Stimulated activated CD8-positive, alpha-beta memory T cell treated with anti-CD3 and anti-CD28 coated beads, Interleukin-15, amount 100 ng/mL, for 48 hours (primary cell): ENCODE measurements around the gene RIPPLY3.
"Not testable (repeated sequence)": the region's sequence is repeated elsewhere in the genome, so short reads cannot be mapped to it uniquely, and the experiment has no call there.

ENCODE experiments used
- DNase-seq, 2 donors: peaks; one replicate each; pipeline ENCODE4 v3.0.0-alpha.2; 2020; ENCODE audit warnings: low read depth in 2 of 2

RIPPLY3 gene

DNA sequence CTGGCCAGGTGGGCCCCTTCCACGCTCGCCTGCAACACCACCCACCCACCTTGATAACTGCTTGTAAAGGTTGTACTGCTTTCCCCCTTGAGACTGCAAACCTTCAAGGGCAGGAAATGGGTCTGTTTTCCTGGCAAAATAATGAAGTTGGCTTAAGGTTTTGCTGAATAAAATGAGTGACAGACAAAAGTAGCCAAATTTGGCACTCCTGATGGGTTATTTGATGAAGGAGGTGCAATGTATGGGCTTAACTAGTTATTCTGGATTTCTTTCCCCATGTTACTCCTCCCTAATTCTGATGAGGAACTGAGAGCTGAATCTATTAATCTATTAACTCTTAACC, 25.5 kb upstream of the RIPPLY3 start:
- no peak for DNase-seq

DNA sequence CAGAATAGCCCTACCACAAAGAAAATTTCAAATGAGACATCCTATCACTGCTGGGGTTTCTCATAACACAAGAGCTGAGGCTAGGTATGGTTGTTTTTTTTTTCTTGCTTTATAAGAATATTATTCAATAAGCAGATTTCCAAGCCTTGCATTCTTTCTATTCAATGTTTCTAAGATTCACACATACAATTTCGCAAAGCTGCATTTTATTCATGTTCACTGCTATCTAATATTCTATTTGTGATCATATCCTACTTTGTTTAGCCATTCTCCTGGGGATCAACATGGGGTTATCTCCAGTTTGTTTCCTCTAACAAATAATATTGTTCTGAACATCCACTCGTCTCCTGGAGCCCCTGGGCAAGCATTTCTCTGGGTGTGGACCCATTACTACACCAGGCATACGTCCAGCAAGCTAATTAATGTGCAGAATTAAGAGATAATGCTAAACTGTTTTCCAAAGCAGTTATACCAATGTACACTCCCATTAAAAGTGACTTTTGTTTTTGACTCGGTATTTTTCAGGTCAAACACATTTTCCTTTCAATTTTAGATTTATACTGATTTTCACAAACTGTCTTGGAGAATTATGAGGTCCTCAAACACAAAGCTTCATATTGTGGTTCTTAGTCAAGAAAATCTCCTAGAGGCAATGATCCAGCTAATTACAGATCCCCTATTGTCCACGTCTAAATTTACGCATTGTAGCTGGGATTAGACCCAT, 24.4 kb upstream of the RIPPLY3 start:
- DNase-seq: no peak

DNA sequence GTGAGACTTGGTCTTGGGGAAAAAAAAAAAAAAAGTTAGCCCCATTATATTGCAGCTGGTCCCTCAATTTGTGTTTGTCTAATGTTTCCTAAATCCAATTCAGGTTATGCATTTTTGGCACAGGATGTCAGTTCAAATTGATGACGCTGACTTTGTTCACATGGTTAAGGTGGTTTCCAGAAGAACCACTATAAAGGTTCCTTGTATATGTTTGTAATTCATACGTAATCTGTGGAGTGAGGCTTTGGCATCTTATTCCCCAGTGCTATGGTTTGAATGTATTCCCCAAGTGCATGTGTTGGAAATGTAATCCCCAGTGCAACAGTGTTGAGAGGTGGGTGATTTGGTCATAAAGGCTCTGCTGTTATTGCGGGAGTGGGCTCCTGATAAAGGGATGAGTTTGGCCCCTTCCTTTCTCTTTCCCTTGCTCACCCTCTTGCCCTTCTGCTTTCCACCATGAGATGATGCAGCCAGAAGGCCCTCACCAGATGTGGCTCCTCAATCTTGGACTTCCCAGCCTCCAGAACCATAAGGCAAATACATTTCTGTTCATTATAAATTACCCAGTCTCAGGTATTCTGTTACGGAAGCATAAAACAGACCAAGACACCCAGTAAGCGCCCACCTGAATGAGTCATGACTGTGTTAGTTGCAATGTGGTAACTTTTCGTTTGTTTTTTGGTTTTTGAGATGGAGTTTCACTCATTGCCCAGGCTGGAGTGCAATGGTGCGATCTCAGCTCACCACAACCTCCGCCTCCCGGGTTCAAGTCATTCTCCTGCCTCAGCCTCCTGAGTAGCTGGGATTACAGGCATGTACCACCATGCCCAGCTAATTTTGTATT, 20.5 kb upstream of the RIPPLY3 start:
- DNase-seq: no peak

DNA sequence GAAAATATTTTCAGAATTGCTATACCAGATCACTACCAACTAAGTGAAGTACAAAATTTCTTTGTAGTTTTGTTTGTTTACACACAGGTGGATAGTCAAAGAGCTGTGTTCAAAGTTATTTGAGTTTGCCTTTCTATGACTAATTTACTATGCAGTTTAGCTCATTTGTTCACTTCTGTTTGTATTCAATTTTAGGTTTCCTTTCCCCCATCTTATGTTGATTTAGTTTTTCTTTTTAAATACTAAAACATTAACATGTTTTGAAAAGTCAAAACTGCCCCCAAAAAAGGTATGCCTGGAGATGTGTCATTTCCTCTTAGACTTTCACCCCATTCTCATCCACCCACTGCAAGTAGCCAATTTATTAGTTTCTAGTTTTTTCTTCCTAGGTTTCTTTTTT, 18.7 kb upstream of the RIPPLY3 start:
- no peak for DNase-seq

DNA sequence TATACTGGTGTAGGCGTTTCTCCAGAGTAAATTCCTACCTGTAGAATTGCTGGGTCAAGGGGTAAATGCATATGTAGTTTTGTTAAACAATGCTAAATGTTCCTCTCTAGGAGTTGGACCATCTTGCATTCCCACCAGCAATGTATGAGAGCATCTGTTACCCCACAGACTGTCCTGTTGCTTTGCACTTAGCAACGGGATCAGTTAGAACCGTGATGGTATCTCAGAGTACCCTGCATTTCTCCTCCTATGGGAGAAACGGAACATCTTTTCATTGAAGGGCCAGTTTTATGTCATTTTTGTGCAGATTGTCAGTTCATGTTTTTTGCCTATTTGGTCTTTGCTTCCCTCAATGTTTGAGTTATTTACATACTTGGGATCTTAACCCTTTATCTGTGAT, 18.0 kb upstream of the RIPPLY3 start:
- DNase-seq: no peak

DNA sequence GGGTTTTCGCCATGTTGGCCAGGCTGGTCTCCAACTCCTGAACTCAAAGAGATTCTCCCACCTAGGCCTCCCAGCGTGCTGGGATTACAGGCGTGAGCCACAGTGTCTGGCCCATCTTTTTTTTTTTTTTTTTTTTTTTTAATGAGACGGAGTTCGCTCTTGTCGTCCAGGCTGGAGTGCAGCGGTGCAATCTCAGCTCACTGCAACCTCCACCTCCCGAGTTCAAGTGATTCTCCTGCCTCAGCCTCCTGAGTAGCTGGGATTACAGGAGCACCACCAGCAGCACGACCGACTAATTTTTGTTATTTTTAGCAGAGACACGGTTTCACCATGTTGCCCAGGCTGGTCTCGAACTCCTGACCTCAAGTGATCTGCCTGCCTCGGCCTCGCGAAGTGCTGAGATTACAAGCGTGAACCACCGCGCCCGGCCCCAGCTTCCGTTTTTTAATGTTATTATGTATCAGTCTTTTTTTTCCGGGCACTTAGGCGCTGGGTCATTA, 17.3 kb upstream of the RIPPLY3 start:
- not testable (repeated sequence) for DNase-seq

DNA sequence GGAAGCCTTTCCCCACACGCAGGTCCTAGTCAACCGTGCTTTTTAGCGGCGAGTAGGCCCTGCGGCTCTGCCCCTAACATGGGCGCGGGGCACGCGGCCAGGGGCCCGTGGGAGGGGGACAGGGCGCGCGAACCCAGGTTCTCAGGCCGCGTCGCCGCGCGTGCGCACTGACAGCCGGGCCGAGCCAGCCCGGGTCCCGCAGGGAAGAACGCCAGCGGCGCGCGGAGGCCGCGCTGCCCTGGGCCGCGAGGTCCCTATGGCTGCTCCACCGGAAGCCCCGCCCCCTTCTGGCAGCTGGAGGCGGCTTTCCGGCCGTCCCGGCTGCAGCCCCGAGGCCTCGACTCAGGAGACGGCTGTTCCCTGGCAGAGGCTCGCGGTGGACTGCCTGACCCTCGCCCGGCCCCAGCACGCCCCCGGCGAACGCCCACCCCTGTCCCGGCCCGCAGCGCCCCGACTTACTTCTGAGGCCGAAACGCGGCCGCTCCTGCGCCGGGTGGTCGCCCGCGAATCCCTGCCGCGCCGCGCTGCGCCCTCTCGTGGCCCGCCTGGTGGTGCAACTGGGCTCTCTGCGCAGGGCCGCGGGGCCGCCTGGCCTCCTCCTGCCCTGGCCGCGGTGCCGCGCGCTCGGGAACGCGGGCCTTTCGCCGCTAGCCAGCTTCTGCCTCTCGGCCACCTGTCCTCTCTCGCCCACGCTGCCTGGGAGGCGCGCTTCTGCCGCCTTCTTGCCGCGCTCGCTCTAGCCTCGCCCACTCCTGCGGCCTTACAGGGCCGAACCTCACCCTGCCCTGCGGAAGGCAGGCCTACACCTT, 16.6 kb upstream of the RIPPLY3 start:
- DNase-seq: peak; percentile 87 to 88

DNA sequence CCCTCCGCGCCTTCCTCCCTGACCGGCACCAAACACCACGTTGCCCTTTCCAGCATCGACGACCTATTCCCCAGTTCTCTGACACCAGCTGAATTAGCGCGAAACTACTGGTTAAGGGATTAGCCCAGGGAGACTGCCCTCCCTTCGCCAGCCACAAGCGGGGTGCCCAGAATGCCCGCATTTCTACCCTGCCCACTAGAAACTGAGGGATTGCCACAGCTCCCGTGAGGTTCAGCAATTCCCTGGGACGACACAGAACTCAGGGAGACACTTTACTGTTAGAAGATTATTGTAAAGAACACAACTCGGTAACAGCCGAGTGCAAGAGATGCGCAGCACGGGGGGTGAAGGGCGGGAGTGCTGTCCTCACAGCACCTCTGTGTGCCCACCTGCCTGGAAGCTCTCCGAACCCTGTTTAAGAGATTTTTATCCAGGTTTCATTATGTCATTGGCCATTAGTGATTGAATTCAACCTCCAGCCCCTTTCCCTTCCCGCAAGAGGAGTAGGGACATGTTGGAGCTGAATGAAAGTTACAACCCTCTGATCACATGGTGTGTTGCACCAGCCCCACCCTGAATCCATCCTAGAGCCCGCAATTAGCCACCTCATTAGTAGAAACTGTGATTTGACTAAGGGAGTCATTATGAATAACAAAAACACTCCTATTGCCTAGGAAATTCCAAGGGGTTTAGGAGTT, 15.8 kb upstream of the RIPPLY3 start:
- DNase-seq: no peak

DNA sequence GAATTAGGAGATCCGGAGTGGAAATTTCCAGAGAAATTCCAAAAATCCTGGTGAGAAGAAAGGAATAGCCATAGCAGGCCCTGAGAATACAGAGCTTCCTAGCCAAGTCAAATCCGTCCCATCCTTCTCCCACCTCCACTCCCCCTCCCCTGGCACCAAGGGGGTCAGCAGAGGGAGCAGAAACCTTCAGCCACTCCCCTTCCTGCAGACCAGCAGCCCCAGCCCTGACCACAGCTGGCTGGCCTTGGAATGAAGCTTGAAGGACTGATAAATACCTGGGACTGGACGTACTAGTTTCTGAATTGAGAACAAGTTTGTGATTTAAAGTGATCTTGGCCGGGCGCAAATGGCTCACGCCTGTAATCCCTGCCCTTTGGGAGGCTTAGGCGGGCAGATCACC, 13.8 kb upstream of the RIPPLY3 start:
- no peak for DNase-seq

DNA sequence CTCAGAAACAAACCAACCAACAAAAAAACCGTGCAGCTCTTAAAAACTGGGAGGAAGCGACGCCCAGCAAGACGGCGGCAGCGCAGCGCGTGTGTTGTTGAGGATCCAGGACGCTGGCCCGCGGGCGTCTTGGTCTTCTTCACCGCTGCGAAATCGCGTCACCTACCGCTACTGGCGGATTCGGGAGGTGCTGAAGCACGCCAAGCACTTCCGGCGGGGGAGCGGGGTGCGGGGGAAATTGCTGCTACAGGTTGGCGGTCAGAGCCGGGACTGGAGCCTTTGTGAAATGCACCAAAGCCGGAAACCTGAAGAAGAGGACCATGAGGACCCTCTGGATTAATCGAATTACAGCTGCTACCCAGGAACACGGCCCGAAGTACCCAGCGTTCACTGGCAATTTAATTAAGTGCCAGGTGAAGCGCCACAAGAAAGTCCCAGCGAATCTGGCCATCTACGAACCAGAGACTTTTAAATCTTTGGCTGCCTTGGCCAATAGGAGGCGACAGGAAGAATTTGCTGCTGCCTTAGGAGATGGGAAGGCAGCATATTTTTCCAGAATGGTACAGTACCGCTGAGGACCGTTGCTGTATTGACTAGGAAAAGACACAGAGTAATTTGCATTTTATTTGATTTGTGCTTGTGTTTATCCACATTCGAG, 11.9 kb upstream of the RIPPLY3 start:
- no peak for DNase-seq

DNA sequence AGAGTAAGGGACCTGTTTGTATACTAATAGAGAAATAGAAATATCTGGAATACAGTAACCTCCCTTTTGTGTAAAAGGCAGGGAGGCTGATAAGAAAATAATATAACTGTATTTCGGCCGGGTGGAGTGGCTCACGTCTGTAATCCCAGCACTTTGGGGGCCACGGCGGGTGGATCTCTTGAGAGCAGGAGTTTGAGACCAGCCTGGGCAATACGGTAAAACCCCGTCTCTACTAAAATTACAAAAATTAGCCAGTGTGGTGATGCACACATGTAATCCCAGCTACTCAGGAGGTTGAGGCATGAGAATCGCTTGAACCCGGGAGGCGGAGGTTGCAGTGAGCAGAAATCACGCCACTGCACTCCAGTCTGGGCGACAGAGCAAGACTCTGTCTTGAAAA, 11.2 kb upstream of the RIPPLY3 start:
- not testable (repeated sequence) for DNase-seq

DNA sequence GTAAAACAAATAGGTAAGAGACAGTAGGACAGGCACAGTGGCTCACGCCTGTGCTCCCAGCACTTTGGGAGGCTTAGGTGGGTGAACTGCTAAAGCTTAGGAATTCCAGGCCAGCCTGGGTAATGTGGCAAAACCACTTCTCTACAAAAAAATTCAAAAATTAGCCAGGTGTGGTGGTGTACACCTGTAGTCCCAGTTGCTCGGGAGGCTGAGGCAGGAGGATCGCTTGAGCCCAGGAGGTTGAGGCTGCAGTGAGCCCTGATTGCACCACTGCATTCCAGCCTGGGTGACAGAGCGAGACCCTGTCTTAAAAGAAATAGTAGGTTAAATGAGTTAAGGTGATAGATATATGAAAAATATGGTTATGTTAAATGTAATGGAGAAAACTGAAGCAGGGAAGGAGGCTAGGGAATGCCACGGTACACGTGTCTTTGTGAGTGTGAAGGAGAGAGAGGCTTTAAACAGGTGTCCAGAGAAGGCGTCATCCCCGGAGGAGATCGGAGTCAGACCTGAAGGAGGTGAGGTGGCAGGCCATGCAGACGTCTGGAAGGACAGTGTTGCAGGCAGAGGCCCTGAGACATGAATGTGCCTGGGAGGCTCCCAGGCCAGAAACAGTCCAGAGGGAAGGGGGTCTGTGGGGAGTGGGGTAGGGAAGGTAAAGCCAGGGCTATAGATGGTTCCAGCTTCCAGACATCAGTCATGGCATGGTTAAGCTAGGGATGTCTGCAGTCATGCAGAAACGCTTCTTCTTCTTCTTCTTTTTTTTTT, 7.2 kb upstream of the RIPPLY3 start:
- no peak for DNase-seq

DNA sequence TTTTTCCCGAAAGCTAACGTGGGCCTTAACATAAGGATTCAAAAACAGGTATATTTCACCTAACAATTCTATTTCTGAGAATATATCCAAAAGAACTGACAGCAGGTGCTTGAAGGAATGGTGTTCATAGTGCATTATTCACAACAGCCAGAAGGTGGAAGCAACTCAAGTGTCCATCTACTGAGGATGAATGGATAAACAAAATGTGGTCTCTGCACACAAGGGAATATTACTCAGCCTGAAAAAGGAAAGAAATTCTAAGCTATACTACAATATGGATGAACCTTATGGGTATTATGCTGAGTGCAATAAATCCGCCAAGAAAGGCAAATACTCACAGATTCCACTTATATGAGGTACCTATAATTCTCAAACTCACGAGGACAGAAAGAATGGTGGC, 6.1 kb upstream of the RIPPLY3 start:
- DNase-seq: no peak

DNA sequence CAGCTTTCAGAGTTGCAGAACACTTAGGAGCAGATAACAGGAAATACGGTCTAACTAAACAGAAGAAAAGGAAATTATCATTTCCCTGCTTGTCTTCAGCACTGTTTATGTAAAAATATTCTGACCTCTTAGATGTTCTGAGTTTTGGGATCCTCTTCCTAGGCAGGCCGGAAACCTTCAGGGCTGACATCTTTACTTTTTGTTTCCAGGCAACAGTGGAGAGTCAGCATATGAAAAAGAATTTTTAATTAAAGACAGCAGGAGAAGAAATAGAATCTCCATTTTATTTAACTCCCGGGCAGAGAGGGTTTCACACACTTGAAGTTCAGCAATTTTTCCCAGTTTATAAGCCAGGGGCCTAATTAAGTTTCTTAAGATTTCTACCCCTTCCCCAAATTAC, 5.1 kb upstream of the RIPPLY3 start:
- DNase-seq: no peak

DNA sequence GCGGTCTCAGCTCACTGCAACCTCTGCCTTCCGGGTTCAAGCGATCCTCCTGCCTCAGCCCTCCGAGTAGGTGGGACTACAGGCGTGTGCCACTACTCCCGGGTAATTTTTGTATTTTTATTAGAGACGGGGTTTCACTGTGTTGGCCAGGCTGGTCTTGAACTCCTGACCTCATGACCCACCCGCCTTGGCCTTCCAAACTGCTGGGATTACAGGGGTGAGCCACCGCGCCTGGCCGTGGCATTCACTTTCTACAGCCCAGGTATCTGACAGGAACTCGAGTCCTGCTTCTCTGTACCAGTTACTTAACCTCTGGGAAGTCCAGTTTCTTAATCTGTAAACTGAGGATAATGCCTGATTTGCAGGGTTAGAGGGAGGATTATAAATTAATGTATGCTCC, 3.7 kb upstream of the RIPPLY3 start:
- not testable (repeated sequence) for DNase-seq

DNA sequence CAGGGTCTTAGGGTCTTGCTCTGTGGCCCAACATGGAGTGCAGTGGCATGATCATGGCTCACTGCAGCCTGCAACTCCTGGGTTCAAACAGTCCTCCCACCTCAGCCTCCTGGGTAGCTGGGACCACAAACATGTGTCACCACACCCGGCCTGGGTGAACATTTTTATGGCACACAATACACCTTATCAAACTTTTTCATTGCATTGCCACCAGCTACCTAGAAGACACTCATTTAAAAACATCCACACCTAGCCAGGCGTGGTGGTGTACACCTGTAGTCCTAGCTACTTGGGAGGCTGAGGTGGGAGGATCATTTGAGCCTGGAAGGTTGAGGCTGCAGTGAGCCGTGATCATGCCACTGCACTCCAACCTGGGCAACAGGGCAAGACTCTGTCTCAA, 2.6 kb upstream of the RIPPLY3 start:
- DNase-seq: not testable (repeated sequence)

DNA sequence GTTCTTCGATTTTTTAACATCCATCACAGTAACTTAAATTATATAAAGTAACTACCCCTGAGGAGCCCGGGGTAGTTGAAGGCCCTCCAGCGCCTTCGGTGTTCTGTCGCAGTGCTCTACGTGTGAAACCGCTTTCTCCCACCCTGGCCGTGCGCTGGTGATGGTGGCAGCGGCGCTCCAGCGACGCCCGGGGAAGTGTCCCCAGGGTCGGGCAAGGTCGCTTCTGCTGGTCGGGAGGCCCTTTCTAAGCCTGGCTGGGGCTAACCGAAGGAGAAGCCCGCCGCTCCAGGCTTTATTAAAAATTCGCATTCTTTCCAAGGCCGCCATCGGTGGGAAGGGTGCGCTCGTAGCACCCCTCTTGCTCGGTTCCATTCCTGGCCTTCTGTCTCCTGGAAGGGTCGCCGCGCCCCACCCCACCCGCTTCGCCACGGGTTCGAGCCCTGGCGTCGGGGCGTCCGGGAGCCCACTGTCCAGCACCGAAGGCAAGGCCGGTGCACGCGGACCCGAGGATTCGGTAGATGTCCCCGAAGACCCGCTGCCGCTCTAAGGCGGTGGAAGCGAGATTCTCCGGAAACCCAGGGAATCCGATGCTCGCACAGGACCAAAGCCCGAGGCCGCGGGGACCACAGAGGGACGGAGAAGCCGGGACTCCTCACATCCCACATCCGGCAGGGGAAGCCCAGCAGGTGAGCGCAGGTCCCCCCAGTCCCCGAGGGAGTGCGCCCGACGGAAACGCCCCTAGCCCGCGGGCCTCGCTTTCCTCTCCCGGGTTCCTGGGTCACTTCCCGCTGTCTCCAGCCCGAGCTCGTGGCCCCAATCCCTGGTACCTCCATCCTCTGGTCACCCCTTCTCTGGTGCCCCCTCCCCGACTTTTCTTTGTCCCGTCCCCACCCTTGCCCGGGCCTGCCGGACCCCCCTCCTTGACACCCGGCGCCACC, 685 bp upstream of the RIPPLY3 start:
- DNase-seq: no peak

DNA sequence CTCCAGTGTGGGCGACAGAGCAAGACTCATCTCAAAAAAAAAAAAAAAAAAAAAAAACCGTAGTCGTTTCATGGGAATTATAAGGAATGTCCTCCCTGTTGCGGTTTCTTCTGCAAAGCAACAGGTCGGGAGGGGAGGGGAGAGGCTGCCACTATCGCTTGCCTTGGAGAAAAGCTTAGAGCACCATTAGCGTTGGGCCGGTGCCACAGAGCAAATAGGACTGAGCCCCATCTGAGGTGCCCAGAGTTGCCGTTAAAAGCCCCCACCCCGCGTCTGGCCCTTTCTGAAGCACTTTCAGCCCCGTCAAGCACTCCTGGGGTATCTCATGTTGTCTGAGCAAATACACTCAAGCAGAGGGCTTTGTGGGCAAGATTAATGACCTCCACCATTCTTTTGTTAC, 2.2 kb downstream of the RIPPLY3 start:
- no peak for DNase-seq

DNA sequence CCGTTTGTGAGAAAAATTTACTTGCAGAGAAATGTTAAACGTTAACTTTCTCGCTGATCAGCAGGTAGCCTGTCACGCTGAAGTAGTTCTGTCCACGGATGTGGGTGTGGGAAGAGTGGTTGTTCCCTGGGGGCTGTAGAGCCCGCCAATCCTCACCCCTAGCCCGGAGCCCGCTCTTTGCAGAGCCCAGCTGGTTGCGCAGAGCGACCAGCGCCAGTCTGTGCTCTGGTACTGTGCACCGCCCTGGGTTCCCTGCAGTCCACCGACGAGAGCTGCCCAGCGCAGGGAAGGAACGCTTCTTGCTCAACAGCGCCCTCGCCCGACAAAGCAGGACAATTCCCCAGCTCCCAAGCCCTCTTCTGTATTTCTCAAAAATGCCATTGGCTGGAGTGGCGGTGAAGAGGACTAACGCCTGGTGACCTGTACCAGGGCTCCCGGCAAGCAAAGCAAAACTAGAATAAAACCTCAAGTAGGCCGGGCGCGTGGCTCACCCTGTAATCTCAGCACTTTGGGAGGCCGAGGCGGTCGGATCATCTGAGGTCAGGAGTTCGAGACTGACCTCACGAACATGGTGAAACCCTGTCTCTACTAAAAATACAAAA, 3.3 kb downstream of the RIPPLY3 start:
- DNase-seq: peak; percentile 63 to 65
